DND-41 (cell line): ENCODE data around the gene CTBP2.

Experiments used
- CTCF ChIP-seq: IDR thresholded peaks from 2 replicates; pipeline ENCODE4 v1.5.1; 2012; ENCODE audit warnings: borderline replicate concordance, low read length, moderate library complexity, mild to moderate bottlenecking; ENCODE audit not compliant: poor library complexity, severe bottlenecking; ENCODE audit errors: extremely low read depth
- EZH2 ChIP-seq: IDR thresholded peaks from 3 replicates; pipeline ENCODE4 v1.6.1; 2012; ENCODE audit warnings: borderline replicate concordance, low read depth, mild to moderate bottlenecking, moderate library complexity, low read length, inconsistent platforms; ENCODE audit not compliant: severe bottlenecking

- TF ChIP-seq CTCF (no peak), EZH2 (no peak)
These were observed 143.7 kb downstream of the CTBP2 start for GRCh38 chr10:125016611-125017202.
